Epidermal melanocyte (primary cell): ENCODE results near the gene DEAF1.

Experiments
- DNase-seq: peaks from one replicate; pipeline ENCODE4 v3.0.0; 2011; ENCODE audit warnings: low spot score; ENCODE audit not compliant: insufficient read length

DEAF1 gene

GRCh38 chr11:625636-626268 lies 69.3 kb downstream of the DEAF1 start:
- DNase-seq: no peak

GRCh38 chr11:624705-625635 lies 70.1 kb downstream of the DEAF1 start, which contains the start of gene CDHR5:
TSS of gene CDHR5 (minus strand) at chr11:624955. CDS start at chr11:624902, 53 bp downstream.
- DNase-seq: no peak

GRCh38 chr11:623999-624704 lies 70.9 kb downstream of the DEAF1 start:
- no peak for DNase-seq

DNA sequence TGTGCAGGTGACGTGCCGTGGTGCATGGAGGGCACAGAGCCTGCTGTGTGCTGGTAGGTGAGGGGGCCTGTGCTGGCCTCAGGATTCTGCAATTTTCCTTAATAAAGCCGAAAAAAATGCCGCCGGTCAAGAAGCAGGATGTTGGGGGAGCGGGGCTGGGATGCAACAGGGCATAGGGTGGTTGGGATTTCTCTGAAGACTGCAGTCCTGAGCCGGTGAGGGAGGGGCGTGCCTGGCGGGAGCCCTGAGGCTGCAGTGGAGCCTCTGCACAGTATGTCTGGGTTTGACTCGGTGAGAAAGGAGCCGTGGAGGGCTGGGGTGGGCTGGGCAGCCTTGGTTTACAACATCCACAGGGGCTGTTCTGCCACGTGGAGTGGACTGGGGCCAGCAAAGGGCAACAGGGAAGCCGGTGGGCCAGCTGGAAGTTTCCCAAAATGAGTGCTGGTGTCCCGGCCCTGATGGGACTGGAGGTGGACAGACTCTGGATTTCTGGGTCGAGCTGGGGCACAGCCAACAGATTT lies 71.6 kb downstream of the DEAF1 start:
- DNase-seq: no peak

GRCh38 chr11:621838-622237 lies 73.2 kb downstream of the DEAF1 start:
- no peak for DNase-seq

- DNase-seq: no peak
These were observed 73.8 kb downstream of the DEAF1 start for GRCh38 chr11:620935-621814.

GRCh38 chr11:620201-620600 lies 74.8 kb downstream of the DEAF1 start:
- DNase-seq: no peak

- DNase-seq: no peak
These were observed 75.4 kb downstream of the DEAF1 start for GRCh38 chr11:619628-620050.

- no peak for DNase-seq
These were observed 76.0 kb downstream of the DEAF1 start for GRCh38 chr11:618856-619627.

DNA sequence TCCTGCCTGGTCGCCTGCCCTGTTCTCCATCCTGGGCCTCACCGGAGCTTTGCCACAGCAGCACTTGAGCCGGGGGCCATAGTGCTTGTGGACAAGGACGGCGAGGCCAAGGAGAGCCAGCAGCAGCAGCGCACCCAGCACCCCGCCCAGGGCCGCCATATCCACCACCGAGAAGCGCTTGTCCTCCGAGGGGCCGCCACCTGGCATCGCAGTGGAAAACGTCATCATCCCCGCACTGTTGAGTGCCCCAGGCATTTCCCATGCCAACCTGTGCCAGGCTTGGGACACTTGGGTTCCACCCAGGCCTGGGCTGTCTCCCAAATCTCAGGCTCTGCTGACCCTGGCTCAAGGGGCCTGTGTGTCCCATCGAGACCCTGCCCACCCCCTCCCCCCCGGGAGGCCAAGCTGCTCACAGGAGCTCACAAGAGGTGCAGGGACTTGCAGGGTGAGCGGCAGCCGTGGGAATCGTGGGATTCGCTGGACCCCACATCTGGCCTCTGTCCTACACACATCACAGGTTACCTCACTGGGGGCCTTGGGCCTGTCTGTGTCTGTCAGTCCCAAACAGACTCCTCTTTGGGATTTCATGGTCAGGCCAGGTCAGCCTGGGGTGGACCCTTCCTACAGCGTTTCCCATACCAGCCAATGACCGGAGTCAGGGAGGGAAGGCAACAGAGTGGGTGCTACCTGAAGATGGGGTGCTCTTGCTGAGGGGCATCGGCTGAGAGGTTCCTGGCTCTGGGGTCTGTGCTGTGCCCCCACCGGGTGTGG lies 76.9 kb downstream of the DEAF1 start:
- no peak for DNase-seq

- DNase-seq: no peak
These were observed 77.7 kb downstream of the DEAF1 start for GRCh38 chr11:617199-617911.

- DNase-seq: no peak
These were observed 78.5 kb downstream of the DEAF1 start for GRCh38 chr11:616320-617198.

- DNase-seq: peak; percentile 98
These were observed 79.3 kb downstream of the DEAF1 start, which contains the start of gene IRF7 for GRCh38 chr11:615504-616319. TSS of gene IRF7 (minus strand) at chr11:615950. CDS start at chr11:615364, 586 bp downstream.

DNA sequence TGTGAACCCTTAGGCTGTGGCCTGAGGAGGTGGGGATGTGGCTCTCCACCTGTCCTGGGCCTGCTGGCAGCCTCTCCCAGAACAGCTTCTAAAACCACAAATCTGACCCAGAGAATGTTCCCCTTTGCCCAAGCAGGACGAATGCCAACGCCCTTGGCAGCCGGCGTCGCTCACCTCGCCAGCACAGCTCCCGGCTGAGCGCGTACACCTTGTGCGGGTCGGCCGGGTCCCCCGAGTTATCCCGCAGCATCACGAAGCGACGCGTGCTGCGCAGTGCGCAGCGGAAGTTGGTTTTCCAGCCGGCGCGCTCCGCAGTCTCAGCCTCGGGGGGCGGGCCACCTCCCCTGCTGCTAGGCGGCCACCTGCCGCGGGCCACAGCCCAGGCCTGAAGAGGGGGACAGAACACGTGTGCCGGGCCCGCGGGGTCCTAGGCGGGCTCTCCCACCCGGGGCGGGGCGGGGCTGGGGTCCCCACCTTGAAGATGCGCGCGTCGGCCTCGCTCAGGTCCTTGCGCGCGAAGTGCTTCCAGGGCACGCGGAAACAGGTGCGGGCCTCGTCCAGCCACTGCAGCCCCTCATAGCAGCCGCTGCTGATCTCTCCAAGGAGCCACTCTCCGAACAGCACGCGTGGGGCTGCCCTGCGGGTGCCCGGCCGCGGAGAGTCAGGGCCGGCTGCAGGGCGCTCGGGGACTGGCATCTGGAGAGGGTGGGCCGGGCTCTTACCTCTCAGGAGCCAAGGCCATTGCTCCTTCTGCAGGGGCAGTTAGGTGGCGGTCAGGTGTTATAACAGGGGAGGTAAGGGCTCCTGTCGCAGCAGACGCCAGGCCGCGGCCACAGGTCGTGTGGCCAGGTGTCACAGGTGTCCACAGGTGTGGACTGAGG lies 80.2 kb downstream of the DEAF1 start:
- no peak for DNase-seq

- DNase-seq: no peak
These were observed 80.9 kb downstream of the DEAF1 start for GRCh38 chr11:614021-614622.
